HL-60 (cell line): ENCODE results near the gene PDE6D.

ENCODE experiments used
- DNase-seq, 2 experiments: peaks; one replicate each; pipeline ENCODE4 v3.0.0-alpha.2; 2010 to 2020; ENCODE audit warnings: low read depth in 1 of 2, low spot score in 1 of 2
- H3K27ac ChIP-seq: fragments of 250-450 bp; sonication (Bioruptor Pico); replicated peaks from 2 replicates; pipeline ENCODE4 v1.5.1; 2020; ENCODE audit warnings: mild to moderate bottlenecking, moderate library complexity
- H3K27me3 ChIP-seq: fragments of 250-450 bp; sonication (Bioruptor Pico); 2 replicates; pipeline ENCODE4 v1.5.1; 2021; ENCODE audit warnings: mild to moderate bottlenecking, moderate library complexity; ENCODE audit not compliant: insufficient read depth, poor library complexity, severe bottlenecking
- H3K4me3 ChIP-seq: replicated peaks from 2 replicates; pipeline ENCODE4 v1.5.1; 2011; ENCODE audit warnings: mild to moderate bottlenecking, control low read depth, low read length; ENCODE audit not compliant: insufficient read depth
- CTCF ChIP-seq: IDR thresholded peaks from one replicate; pipeline ENCODE4 v1.5.1; 2011; ENCODE audit warnings: low read length, control low read depth, inconsistent platforms; ENCODE audit not compliant: insufficient read depth
- GABPA ChIP-seq: IDR thresholded peaks from 2 replicates; pipeline ENCODE4 v1.6.1; 2012; ENCODE audit warnings: low read depth
- POLR2AphosphoS5 ChIP-seq: IDR thresholded peaks from 2 replicates; pipeline ENCODE4 v1.6.1; 2012; ENCODE audit warnings: low read depth
- REST ChIP-seq: IDR thresholded peaks from 2 replicates; pipeline ENCODE4 v1.6.1; 2012; ENCODE audit warnings: low read depth; ENCODE audit not compliant: insufficient replicate concordance
- SPI1 ChIP-seq: IDR thresholded peaks from 2 replicates; pipeline ENCODE4 v1.6.1; 2012; ENCODE audit warnings: low read depth, mild to moderate bottlenecking, borderline replicate concordance

PDE6D gene

DNA sequence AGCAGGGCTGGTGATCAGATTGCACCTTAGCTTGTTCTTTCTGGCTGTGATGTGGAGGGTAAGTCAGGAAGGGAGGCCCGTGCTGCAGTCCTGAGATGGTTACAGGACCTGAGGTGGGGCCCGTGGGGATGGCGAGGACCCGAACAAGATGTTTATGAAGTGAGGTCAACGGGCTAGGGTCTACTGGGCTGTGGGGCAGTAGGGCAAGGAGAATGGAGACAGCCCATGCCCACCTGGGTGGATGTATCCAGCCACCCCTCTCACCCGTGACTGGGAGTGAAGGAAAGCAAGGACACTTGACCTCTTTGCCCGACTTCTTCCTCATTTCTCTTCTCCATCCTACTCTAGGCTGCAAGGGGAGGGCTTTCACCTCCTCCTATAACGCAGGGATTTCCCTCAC lies 54.8 kb downstream of the PDE6D start:
- TF ChIP-seq POLR2AphosphoS5: no peak
- TF ChIP-seq GABPA: no peak
- TF ChIP-seq CTCF: no peak
- TF ChIP-seq REST: no peak
- no peak for TF ChIP-seq SPI1
- H3K27ac ChIP-seq: no peak overlapping the region
- H3K27me3 ChIP-seq: no peaks in the 10 kb centered on the region
- H3K4me3 ChIP-seq: no peak overlapping the region
- no peak for DNase-seq

DNA sequence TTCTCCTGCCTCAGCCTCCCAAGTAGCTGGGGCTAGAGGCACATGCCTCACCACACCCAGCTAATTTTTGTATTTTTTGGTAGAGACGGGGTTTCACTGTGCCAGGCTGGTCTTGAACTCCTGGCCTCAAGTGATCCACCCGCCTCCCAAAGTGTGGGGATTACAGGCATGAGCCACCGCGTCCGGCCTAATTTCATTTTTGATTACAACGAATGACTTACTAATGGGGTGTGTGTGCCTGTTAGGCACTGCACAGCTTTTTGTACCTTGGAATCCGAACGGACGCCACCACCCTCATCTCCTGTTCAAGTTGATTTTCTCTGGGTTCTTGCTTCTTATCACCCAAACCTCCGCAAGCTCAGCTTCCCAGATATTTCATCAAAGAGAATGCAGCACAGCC lies 55.6 kb downstream of the PDE6D start:
- TF ChIP-seq GABPA (no peak), POLR2AphosphoS5 (no peak), SPI1 (no peak), CTCF (no peak), REST (no peak)
- H3K27me3 ChIP-seq: no peaks in the 10 kb centered on the region
- no peak overlapping the region for H3K27ac ChIP-seq
- no peak for DNase-seq
- H3K4me3 ChIP-seq: no peak overlapping the region

DNA sequence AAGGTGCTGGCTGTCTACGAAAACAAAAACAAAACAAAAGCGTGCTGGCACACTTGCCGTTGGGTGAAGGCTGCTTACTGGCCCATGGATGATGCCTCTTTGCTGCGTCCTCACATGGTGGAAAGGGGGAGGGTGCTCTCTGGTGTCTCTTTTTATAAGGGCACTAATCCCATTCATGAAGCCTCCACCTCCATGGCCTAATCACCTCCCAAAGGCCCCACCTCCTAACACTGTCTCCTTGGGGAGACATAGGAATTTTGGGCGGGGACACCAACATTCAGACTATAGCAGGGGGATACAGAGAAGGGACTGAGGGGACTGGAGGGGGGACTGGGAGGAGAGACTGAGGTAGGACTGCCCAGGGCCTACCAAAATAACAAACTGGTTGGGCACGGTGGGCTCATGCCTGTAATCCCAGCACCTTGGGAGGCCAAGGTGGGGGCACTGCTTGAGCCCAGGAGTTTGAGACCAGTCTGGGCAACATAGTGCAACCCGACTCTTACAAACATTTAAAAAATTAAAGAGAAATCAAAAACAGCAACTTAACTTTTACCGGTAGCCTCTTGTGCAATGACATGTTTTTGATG lies 58.3 kb downstream of the PDE6D start:
- Histone ChIP-seq H3K4me3 (no peak overlapping the region), H3K27me3 (no peaks in the 10 kb centered on the region), H3K27ac (no peak overlapping the region)
- TF ChIP-seq REST (no peak), GABPA (no peak), CTCF (no peak), POLR2AphosphoS5 (no peak), SPI1 (no peak)
- no peak for DNase-seq
